ENCODE measurements around the gene MFGE8. TPM values are rescaled to one million over a fixed set of nuclear protein-coding genes. Genes with fewer than 3 reads are reported as not detected.

The MFGE8 gene
- polyA plus RNA-seq, 1 of the 3 experiments (the other 2 are of a cell fraction) = 247 TPM

GRCh38 chr15:88902221-88902835, 10.9 kb downstream of the MFGE8 start:
- Histone ChIP-seq H3K4me1 (ENCODE audit: control insufficient read depth in 1 of 2, insufficient read depth in 2 of 2, low read depth in 1 of 2, low read length in 1 of 2) (peaks cover 4 to 5% of the 10 kb centered on the region in 2 experiments; a peak in 2 of 4 replicates), H3K27me3 (ENCODE audit: insufficient read depth) (no peaks in the 10 kb centered on the region), H4K20me1 (ENCODE audit: insufficient read depth) (no peaks in the 10 kb centered on the region), H3K9me2 (no peaks in the 10 kb centered on the region), H2AFZ (ENCODE audit: low read depth) (no peak overlapping the region), H3K4me3 (ENCODE audit: low read depth in 2 of 2, low read length in 1 of 2) (no peak overlapping the region), H3K4me2 (no peak overlapping the region), H3K27ac (ENCODE audit: low read depth in 2 of 2, low read length in 1 of 2) (no peak overlapping the region), H3F3A (replicated peaks; ENCODE audit: insufficient read depth) (no peaks in the 10 kb centered on the region), H3K9ac (no peak overlapping the region), H3K36me3 (replicated peaks in 1 of 2; ENCODE audit: control insufficient read depth in 1 of 2, insufficient read depth in 2 of 2, low read length in 1 of 2) (peaks cover 3 to 18% of the 10 kb centered on the region in 2 experiments), H3K9me3 (no peaks in the 10 kb centered on the region), H3K79me2 (ENCODE audit: insufficient read depth) (no peaks in the 10 kb centered on the region)
- 93% methylated on average over 6 of the region's 6 CpGs for WGBS (ENCODE audit: low lambda C conversion rate)
- ChIA-PET POLR2A (no interaction called here), CTCF (interaction anchor here (1.1 to 4.5 kb wide), 6 partner anchors 10 to 269 kb away, joined by 3 to 29 read pairs (median 5); no protein-coding TSS in a partner anchor)
- TF ChIP-seq, protein P1, sequence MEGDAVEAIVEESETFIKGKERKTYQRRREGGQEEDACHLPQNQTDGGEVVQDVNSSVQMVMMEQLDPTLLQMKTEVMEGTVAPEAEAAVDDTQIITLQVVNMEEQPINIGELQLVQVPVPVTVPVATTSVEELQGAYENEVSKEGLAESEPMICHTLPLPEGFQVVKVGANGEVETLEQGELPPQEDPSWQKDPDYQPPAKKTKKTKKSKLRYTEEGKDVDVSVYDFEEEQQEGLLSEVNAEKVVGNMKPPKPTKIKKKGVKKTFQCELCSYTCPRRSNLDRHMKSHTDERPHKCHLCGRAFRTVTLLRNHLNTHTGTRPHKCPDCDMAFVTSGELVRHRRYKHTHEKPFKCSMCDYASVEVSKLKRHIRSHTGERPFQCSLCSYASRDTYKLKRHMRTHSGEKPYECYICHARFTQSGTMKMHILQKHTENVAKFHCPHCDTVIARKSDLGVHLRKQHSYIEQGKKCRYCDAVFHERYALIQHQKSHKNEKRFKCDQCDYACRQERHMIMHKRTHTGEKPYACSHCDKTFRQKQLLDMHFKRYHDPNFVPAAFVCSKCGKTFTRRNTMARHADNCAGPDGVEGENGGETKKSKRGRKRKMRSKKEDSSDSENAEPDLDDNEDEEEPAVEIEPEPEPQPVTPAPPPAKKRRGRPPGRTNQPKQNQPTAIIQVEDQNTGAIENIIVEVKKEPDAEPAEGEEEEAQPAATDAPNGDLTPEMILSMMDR (IDR thresholded peaks at IDR 0.05) = no peak
- TF ChIP-seq FOXM1 (IDR thresholded peaks at IDR 0.05; ENCODE audit: low read depth) = no peak
- TF ChIP-seq RFX5 (IDR thresholded peaks at IDR 0.05; ENCODE audit: low read length) = no peak
- TF ChIP-seq ELF1 (IDR thresholded peaks at IDR 0.05) = no peak
- no peak for TF ChIP-seq MXI1 (IDR thresholded peaks at IDR 0.05; ENCODE audit: low read depth, low read length)
- TF ChIP-seq JUND (IDR thresholded peaks at IDR 0.05) = no peak
- TF ChIP-seq MAX (IDR thresholded peaks at IDR 0.05; ENCODE audit: low read depth) = no peak
- TF ChIP-seq EZH2phosphoT487 (IDR thresholded peaks at IDR 0.05; ENCODE audit: borderline replicate concordance, low read depth) = no peak
- TF ChIP-seq IRF3 (IDR thresholded peaks at IDR 0.05; ENCODE audit: low read depth, low read length) = no peak
- TF ChIP-seq, protein P2, sequence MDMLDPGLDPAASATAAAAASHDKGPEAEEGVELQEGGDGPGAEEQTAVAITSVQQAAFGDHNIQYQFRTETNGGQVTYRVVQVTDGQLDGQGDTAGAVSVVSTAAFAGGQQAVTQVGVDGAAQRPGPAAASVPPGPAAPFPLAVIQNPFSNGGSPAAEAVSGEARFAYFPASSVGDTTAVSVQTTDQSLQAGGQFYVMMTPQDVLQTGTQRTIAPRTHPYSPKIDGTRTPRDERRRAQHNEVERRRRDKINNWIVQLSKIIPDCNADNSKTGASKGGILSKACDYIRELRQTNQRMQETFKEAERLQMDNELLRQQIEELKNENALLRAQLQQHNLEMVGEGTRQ (IDR thresholded peaks at IDR 0.05; ENCODE audit: borderline replicate concordance, low read depth, low read length) = no peak
- no peak for TF ChIP-seq TCF12 (IDR thresholded peaks at IDR 0.05)
- TF ChIP-seq, protein P3, sequence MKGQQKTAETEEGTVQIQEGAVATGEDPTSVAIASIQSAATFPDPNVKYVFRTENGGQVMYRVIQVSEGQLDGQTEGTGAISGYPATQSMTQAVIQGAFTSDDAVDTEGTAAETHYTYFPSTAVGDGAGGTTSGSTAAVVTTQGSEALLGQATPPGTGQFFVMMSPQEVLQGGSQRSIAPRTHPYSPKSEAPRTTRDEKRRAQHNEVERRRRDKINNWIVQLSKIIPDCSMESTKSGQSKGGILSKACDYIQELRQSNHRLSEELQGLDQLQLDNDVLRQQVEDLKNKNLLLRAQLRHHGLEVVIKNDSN (IDR thresholded peaks at IDR 0.05; ENCODE audit: borderline replicate concordance, low read depth) = no peak
- no peak for TF ChIP-seq TAF1 (IDR thresholded peaks at IDR 0.05; ENCODE audit: borderline replicate concordance, low read depth, low read length)
- no peak for TF ChIP-seq RXRA (IDR thresholded peaks at IDR 0.05; ENCODE audit: borderline replicate concordance, low read depth)
- TF ChIP-seq MEF2A (IDR thresholded peaks at IDR 0.05; ENCODE audit: borderline replicate concordance, low read depth) = no peak
- TF ChIP-seq SMC3 (IDR thresholded peaks at IDR 0.05; ENCODE audit: low read depth, low read length) = no peak
- no peak for DNase-seq

All from SK-N-SH (cell line).